Stimulated activated CD8-positive, alpha-beta memory T cell treated with anti-CD3 and anti-CD28 coated beads, Interleukin-4, amount 100 ng/mL, for 4 hours (primary cell): Measurements from ENCODE around the gene NCAM2.
"Not testable (repeated sequence)": the region's sequence is repeated elsewhere in the genome, so short reads cannot be mapped to it uniquely, and the experiment has no call there.

Experiments
- DNase-seq, 2 donors: peaks; one replicate each; pipeline ENCODE4 v3.0.0-alpha.2; 2020; ENCODE audit warnings: low read depth in 2 of 2, low spot score in 1 of 2

NCAM2 gene

GRCh38 chr21:21297211-21297610 lies 299.0 kb downstream of the NCAM2 start:
- no peak for DNase-seq

- no peak for DNase-seq
These were observed 302.8 kb downstream of the NCAM2 start for GRCh38 chr21:21301013-21301412.

GRCh38 chr21:21309510-21309909 lies 311.3 kb downstream of the NCAM2 start:
- no peak for DNase-seq

GRCh38 chr21:21324297-21324696 lies 326.1 kb downstream of the NCAM2 start:
- no peak for DNase-seq

GRCh38 chr21:21332492-21332891 lies 334.3 kb downstream of the NCAM2 start:
- DNase-seq = no peak

- DNase-seq = no peak
These were observed 342.8 kb downstream of the NCAM2 start for GRCh38 chr21:21341041-21341440.

GRCh38 chr21:21345296-21345695 lies 347.1 kb downstream of the NCAM2 start:
- no peak for DNase-seq

- no peak for DNase-seq
These were observed 347.7 kb downstream of the NCAM2 start for GRCh38 chr21:21345872-21346271.

- DNase-seq = no peak
These were observed 368.1 kb downstream of the NCAM2 start for GRCh38 chr21:21366277-21366676.

- no peak for DNase-seq
These were observed 369.4 kb downstream of the NCAM2 start for GRCh38 chr21:21367583-21367982.

GRCh38 chr21:21373969-21374368 lies 375.8 kb downstream of the NCAM2 start:
- DNase-seq = no peak

- no peak for DNase-seq
These were observed 384.9 kb downstream of the NCAM2 start for GRCh38 chr21:21383126-21383525.

GRCh38 chr21:21384977-21385376 lies 386.8 kb downstream of the NCAM2 start:
- DNase-seq = no peak

GRCh38 chr21:21385404-21385803 lies 387.2 kb downstream of the NCAM2 start:
- DNase-seq = no peak

GRCh38 chr21:21387916-21388315 lies 389.7 kb downstream of the NCAM2 start:
- no peak for DNase-seq

GRCh38 chr21:21394064-21394463 lies 395.9 kb downstream of the NCAM2 start:
- no peak for DNase-seq

- no peak for DNase-seq
These were observed 398.2 kb downstream of the NCAM2 start for GRCh38 chr21:21396424-21396823.

GRCh38 chr21:21397464-21397863 lies 399.3 kb downstream of the NCAM2 start:
- DNase-seq = no peak

- no peak for DNase-seq
These were observed 403.2 kb downstream of the NCAM2 start for GRCh38 chr21:21401444-21401843.

- not testable (repeated sequence) for DNase-seq
These were observed 404.0 kb downstream of the NCAM2 start for GRCh38 chr21:21402187-21402586.

- not testable (repeated sequence) for DNase-seq
These were observed 406.1 kb downstream of the NCAM2 start for GRCh38 chr21:21404261-21404660.

GRCh38 chr21:21406921-21407320 lies 408.7 kb downstream of the NCAM2 start:
- no peak for DNase-seq

- DNase-seq = no peak
These were observed 413.9 kb downstream of the NCAM2 start for GRCh38 chr21:21412096-21412495.

GRCh38 chr21:21415741-21416140 lies 417.5 kb downstream of the NCAM2 start:
- DNase-seq = no peak
